ENCODE data around the gene NEK4.
"Not testable (repeated sequence)": the region's sequence is repeated elsewhere in the genome, so short reads cannot be mapped to it uniquely, and the experiment has no call there.

NEK4 gene

DNA sequence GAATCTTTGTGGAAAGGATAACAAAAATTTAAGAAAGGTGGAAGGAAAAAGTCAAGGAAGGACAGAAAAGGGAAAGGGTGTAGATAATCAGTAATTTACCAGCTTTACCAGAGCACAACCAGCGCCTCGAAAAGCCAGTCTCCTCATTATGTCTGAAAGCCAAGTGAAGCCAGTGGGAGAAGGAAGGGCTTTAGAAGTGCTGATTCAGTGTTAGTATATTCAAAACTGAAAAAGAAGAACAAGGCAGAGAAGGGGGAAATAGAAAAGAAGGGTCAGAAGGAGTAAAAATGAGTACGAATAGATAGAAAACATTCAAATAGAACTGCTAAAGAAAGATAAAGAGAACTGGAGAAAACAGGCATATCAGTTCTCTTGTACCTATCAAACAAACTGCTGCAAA lies 89.1 kb downstream of the NEK4 start:
- no peak for FAIRE-seq
- no peak for DNase-seq (ENCODE audit: extremely low spot score, insufficient read length, low read depth)

DNA sequence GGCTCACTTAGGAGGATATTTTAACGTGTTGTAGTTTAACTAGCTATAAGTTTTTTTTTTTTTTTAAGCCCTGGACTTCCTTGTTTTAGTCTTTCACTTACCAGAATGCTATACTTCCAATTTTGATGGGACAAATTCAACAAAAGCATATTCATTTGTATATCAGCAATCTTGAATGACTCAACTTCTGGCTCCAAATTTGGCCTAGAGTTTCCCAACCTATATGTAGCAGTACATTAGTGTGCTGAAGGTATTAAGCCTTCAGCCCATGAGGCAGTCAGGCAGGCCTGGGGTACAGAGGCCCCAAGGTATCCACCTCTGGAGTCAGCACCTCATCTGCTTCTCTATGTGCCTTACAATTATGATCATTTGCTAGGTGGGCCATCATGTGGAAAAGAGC lies 90.9 kb downstream of the NEK4 start:
- no peak for FAIRE-seq
- no peak for DNase-seq (ENCODE audit: extremely low spot score, insufficient read length, low read depth)

DNA sequence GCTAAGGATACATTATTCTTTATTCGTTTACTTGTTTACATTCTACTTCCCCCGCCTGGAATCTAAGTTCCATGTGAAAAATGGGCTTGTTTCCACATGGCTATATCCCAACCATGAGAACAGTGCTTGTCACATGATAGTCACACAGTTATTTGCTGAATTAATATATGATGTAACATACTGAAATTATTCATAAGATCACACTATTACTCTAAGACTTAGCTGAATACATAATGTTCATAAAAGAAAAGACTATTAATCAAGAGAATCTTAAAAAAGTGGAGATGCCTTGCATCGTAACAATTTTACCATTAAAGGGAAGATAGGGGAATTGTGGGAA lies 91.6 kb downstream of the NEK4 start:
- FAIRE-seq (no peak), DNase-seq (ENCODE audit: extremely low spot score, insufficient read length, low read depth) (no peak)

- DNase-seq (ENCODE audit: extremely low spot score, insufficient read length, low read depth) (no peak), FAIRE-seq (no peak)
Measured at GRCh38 chr3:52678265-52679198, 92.2 kb downstream of the NEK4 start.

GRCh38 chr3:52676201-52676600 lies 94.5 kb downstream of the NEK4 start:
- DNase-seq (ENCODE audit: extremely low spot score, insufficient read length, low read depth); FAIRE-seq: not testable (repeated sequence)

DNA sequence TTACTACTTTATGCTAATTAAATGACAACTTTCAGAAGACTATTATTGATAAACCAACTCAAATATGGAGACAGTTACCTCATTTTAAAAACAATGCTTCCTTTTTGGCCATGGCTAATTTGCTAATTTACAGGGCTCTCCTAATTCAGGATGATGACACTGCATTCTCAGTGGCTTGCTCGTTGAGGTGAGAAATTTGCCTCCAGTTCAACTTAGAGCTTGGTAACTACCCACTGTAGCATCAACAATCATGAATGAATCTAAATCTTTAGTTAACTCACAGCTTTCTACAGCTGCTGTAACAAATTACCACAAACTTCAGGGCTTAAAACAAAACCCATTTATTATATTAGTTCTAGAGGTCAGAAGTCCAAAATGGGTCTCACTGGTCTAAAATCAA lies 99.1 kb downstream of the NEK4 start:
- FAIRE-seq (peak; percentile 15), DNase-seq (ENCODE audit: extremely low spot score, insufficient read length, low read depth) (no peak)

DNA sequence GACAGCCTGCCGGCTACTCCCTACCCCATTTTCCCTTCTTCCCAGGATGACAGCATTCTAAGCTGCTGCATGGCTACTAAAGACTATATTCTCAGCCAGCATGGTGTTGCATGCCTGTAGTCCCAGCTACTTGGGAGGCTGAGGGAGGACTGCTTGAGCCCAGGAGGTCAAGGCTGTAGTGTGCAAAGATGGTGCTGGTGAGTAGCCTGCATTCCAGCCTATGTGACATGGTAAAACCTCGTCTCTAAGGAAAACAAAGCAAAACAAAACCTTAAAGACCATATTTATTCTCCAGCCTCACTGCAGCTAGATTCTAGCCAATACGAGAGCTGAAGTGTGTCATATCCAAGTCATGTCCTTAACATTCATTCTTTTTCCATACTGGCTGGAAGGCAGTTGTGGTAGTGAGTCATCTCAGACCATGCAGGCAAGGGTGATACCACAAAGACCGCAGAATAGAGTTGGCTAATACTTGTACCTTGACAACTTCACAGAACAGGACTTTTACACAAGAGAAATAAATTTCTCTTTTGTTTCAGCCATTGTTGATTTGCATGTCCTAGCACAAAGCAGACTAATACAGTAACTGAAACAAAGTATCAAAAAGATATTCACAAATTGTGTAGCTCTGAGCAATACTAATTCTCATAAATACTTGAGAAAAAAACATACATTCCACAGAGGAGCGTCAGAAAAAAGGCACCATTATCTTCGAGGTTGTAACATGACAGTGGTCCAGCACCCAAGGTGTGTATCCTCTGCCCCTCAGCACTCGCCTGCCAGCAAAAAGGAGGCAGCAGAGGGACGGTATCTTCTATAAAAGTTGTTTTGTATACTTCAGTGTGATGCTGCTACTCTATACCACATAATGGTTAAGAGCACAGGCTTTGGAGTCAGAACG lies 99.9 kb downstream of the NEK4 start:
- FAIRE-seq: peak; percentile 74
- peak; percentile 11 for DNase-seq (ENCODE audit: extremely low spot score, insufficient read length, low read depth)

DNA sequence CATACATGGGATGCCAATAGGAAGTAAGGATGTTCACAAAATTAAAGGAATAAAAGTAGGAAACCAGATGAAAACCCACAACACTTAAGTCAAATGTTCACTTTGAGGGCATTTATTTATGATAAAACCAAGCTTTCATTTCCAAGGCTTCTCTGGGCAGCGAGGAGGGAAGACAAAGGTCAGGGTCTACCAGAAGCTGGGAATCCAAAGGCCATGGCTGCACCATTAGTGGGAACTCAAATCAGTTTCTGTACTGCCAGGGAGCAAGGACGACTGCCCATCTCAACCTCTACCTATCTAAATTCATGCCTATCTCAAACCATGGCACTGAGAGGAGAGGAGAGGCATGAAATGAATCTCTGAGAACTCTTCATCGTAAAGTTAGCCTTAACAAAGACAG lies 107.6 kb downstream of the NEK4 start:
- FAIRE-seq (no peak), DNase-seq (ENCODE audit: extremely low spot score, insufficient read length, low read depth) (no peak)

DNA sequence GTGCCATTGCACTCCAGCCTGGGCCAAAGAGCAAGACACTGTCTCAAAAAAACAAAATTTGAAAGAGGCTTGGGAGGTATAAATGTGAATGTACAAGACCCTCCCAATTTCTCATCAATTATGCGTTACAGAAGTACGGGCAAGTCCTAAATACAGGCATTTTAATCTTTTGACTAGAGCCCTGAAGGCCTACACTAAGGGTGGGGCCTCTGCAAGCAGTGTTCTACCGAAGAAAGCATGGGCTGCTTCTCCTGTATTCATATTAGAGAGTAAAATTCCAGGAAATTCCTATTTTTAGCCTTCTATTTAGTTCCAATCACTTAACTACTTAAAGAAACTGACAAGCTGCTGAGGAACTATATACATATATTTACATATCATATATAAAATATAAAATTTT lies 110.7 kb downstream of the NEK4 start:
- no peak for FAIRE-seq

More for the DNA sequence above, 110.7 kb downstream of the NEK4 start:
- DNase-seq (ENCODE audit: extremely low spot score, insufficient read length, low read depth): no peak

Data from GM18507 (cell line).